Measurements from ENCODE around the gene PRR13. TPM values are rescaled to one million over a fixed set of nuclear protein-coding genes. Genes with fewer than 3 reads are reported as not detected.

Gene PRR13
- total and polyA plus RNA-seq, 2 donors (not counting 1 experiment from before 2014, with no cell fraction given), result 108 to 213 TPM

- Histone ChIP-seq H3K36me3 (replicated peaks in 1 of 2; ENCODE audit: control extremely low read depth in 1 of 2, control insufficient read depth in 1 of 2, extremely low read depth in 1 of 2, insufficient read depth in 2 of 2, low read length in 1 of 2) (peaks cover 22 to 99% of the 10 kb centered on the region in 2 experiments), H4K20me1 (ENCODE audit: control insufficient read depth, insufficient read depth, low read length, poor library complexity, severe bottlenecking) (peaks cover 87% of the 10 kb centered on the region), H3K9ac (ENCODE audit: low read length) (no peak overlapping the region), H3K4me1 (ENCODE audit: control insufficient read depth in 2 of 2, insufficient read depth in 2 of 2, low read length in 2 of 2) (no peaks in the 10 kb centered on the region), H3K4me2 (replicated peaks; ENCODE audit: low read depth, low read length, poor library complexity, severe bottlenecking) (no peak overlapping the region), H3K27ac (ENCODE audit: low read length in 2 of 2) (no peak overlapping the region), H3K9me3 (ENCODE audit: control extremely low read depth in 1 of 3, control insufficient read depth in 2 of 3, insufficient read depth in 1 of 3, low read length in 2 of 3) (no peaks in the 10 kb centered on the region), H3K79me2 (ENCODE audit: control insufficient read depth, insufficient read depth, low read length) (peaks cover 74% of the 10 kb centered on the region), H3K27me3 (replicated peaks in 1 of 4; ENCODE audit: control extremely low read depth in 1 of 4, control insufficient read depth in 3 of 4, insufficient read depth in 4 of 4, low read length in 3 of 4) (no peaks in the 10 kb centered on the region), H2AFZ (ENCODE audit: insufficient read depth, low read depth, low read length, poor library complexity, severe bottlenecking) (no peak overlapping the region), H3K4me3 (ENCODE audit: control extremely low read depth in 1 of 5, extremely low read depth in 1 of 5, insufficient read depth in 1 of 5, low read depth in 2 of 5, low read length in 4 of 5) (no peak overlapping the region)
- POLR2A ChIA-PET, result interaction anchor here (0.6 to 0.7 kb wide), 3 partner anchors 21 to 202 kb away, joined by 3 read pairs; no protein-coding TSS in a partner anchor
- intact Hi-C loops (cut with micrococcal nuclease), result no loop called here
- 100% methylated on average over 1 of the region's 2 CpGs for WGBS (ENCODE audit: insufficient coverage)
- CTCF ChIA-PET, result interaction anchor here (0.6 to 1.1 kb wide), 2 partner anchors 10 to 115 kb away, joined by 3 to 4 read pairs; no protein-coding TSS in a partner anchor
- ATAC-seq (ENCODE audit: low read depth) (no peak), DNase-seq (no peak)
- Mint-ChIP-seq H3K27ac (no peak overlapping the region), H3K4me1 (peaks cover 4% of the 10 kb centered on the region), H3K4me3 (no peak overlapping the region), H3K27me3 (no peaks in the 10 kb centered on the region), H3K9me3 (ENCODE audit: insufficient read depth) (no peaks in the 10 kb centered on the region)
- TF ChIP-seq, protein P1, sequence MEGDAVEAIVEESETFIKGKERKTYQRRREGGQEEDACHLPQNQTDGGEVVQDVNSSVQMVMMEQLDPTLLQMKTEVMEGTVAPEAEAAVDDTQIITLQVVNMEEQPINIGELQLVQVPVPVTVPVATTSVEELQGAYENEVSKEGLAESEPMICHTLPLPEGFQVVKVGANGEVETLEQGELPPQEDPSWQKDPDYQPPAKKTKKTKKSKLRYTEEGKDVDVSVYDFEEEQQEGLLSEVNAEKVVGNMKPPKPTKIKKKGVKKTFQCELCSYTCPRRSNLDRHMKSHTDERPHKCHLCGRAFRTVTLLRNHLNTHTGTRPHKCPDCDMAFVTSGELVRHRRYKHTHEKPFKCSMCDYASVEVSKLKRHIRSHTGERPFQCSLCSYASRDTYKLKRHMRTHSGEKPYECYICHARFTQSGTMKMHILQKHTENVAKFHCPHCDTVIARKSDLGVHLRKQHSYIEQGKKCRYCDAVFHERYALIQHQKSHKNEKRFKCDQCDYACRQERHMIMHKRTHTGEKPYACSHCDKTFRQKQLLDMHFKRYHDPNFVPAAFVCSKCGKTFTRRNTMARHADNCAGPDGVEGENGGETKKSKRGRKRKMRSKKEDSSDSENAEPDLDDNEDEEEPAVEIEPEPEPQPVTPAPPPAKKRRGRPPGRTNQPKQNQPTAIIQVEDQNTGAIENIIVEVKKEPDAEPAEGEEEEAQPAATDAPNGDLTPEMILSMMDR (IDR thresholded peaks at IDR 0.05), result no peak
- no peak for TF ChIP-seq EZH2 (IDR thresholded peaks at IDR 0.05; ENCODE audit: borderline replicate concordance, insufficient read depth, low read depth, low read length, poor library complexity, severe bottlenecking)
Observed at GRCh38 chr12:53467880-53468279, 26.3 kb downstream of the PRR13 start.

DNA sequence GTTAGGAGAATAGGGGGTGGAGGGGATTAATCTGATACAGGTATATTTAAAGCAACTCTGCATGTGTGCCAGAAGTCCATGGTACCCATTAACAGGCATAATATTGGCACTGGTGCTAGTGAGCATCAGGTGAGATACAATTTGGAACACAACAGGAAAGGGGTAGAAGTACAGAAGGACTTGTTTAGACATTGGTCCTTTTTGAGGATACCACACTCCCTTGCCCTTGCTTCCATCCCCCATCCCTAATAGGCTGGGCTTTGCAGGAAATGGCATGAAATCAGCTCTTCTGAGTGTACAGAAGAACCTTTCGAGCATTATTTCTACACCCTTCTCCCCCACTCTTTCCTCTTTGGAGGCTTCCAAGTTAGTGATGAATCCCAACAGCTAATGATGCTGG, 26.7 kb downstream of the PRR13 start:
- Histone ChIP-seq H3K9me3 (ENCODE audit: control extremely low read depth in 1 of 3, control insufficient read depth in 2 of 3, insufficient read depth in 1 of 3, low read length in 2 of 3) (no peaks in the 10 kb centered on the region), H3K27me3 (replicated peaks in 1 of 4; ENCODE audit: control extremely low read depth in 1 of 4, control insufficient read depth in 3 of 4, insufficient read depth in 4 of 4, low read length in 3 of 4) (no peaks in the 10 kb centered on the region), H3K36me3 (replicated peaks in 1 of 2; ENCODE audit: control extremely low read depth in 1 of 2, control insufficient read depth in 1 of 2, extremely low read depth in 1 of 2, insufficient read depth in 2 of 2, low read length in 1 of 2) (peaks cover 22 to 96% of the 10 kb centered on the region in 2 experiments), H2AFZ (ENCODE audit: insufficient read depth, low read depth, low read length, poor library complexity, severe bottlenecking) (no peak overlapping the region), H3K4me2 (replicated peaks; ENCODE audit: low read depth, low read length, poor library complexity, severe bottlenecking) (no peak overlapping the region), H4K20me1 (ENCODE audit: control insufficient read depth, insufficient read depth, low read length, poor library complexity, severe bottlenecking) (peaks cover 87% of the 10 kb centered on the region), H3K4me1 (ENCODE audit: control insufficient read depth in 2 of 2, insufficient read depth in 2 of 2, low read length in 2 of 2) (no peaks in the 10 kb centered on the region), H3K79me2 (ENCODE audit: control insufficient read depth, insufficient read depth, low read length) (peaks cover 73% of the 10 kb centered on the region), H3K27ac (ENCODE audit: low read length in 2 of 2) (no peak overlapping the region), H3K9ac (ENCODE audit: low read length) (no peak overlapping the region), H3K4me3 (ENCODE audit: control extremely low read depth in 1 of 5, extremely low read depth in 1 of 5, insufficient read depth in 1 of 5, low read depth in 2 of 5, low read length in 4 of 5) (no peak overlapping the region)
- ChIA-PET CTCF (interaction anchor here (0.6 to 1.1 kb wide), 2 partner anchors 10 to 115 kb away, joined by 3 to 4 read pairs; no protein-coding TSS in a partner anchor), POLR2A (interaction anchor here (0.6 to 0.7 kb wide), 3 partner anchors 20 to 202 kb away, joined by 3 read pairs; no protein-coding TSS in a partner anchor)
- no peak overlapping the region for H3K4me3 Mint-ChIP-seq
- ATAC-seq (ENCODE audit: low read depth) (no peak), DNase-seq (no peak)
- no CpG with 5 or more reads among the region's 1 CpG for WGBS (ENCODE audit: insufficient coverage)
- no peak overlapping the region for H3K27ac Mint-ChIP-seq
- no peaks in the 10 kb centered on the region for H3K27me3 Mint-ChIP-seq
- H3K4me1 Mint-ChIP-seq, result peaks cover 4% of the 10 kb centered on the region
- intact Hi-C loops (cut with micrococcal nuclease), result no loop called here
- TF ChIP-seq EZH2 (IDR thresholded peaks at IDR 0.05; ENCODE audit: borderline replicate concordance, insufficient read depth, low read depth, low read length, poor library complexity, severe bottlenecking), result no peak
- TF ChIP-seq, protein P1 (IDR thresholded peaks at IDR 0.05), result no peak
- H3K9me3 Mint-ChIP-seq (ENCODE audit: insufficient read depth), result no peaks in the 10 kb centered on the region
